Kidney (tissue), 14 donors: ENCODE data around the gene C1orf74. TPM values are rescaled to one million over a fixed set of nuclear protein-coding genes. Genes with fewer than 3 reads are reported as not detected.

Source experiments
- DNase-seq, 5 donors: peaks; one replicate each; pipeline ENCODE4 v3.0.0-alpha.2; 2013 to 2020
- FAIRE-seq: peaks from 2 replicates; lab custom pipeline; 2012; peaks lifted over from hg19 to GRCh38; lab: Jason Lieb, UNC
- H3K27ac ChIP-seq, 2 donors: one replicate each; pipeline ENCODE4 v1.7.0; 2013; ENCODE audit warnings: low read depth in 2 of 2, low read length in 2 of 2, inconsistent platforms in 1 of 2
- H3K27me3 ChIP-seq: one replicate; pipeline ENCODE4 v1.7.1; 2013; ENCODE audit warnings: low read length, inconsistent platforms; ENCODE audit not compliant: control insufficient read depth, insufficient read depth
- H3K36me3 ChIP-seq, 3 donors: one replicate each; pipeline versions ENCODE4 v1.7.0 to v1.7.1; 2013; ENCODE audit warnings: low read length in 3 of 3, control low read depth in 1 of 3, inconsistent platforms in 1 of 3; ENCODE audit not compliant: insufficient read depth in 3 of 3, control insufficient read depth in 2 of 3
- H3K4me1 ChIP-seq, 3 donors: one replicate each; pipeline versions ENCODE4 v1.7.0 to v1.7.1; 2013; ENCODE audit warnings: low read length in 3 of 3, inconsistent platforms in 1 of 3, low read depth in 1 of 3; ENCODE audit not compliant: control insufficient read depth in 2 of 3, insufficient read depth in 2 of 3
- H3K4me3 ChIP-seq, 3 donors: one replicate each; pipeline versions ENCODE4 v1.7.0 to v1.8.1; 2013; ENCODE audit warnings: low read length in 3 of 3, control low read depth in 1 of 3, inconsistent platforms in 1 of 3
- H3K9ac ChIP-seq, 3 donors: one replicate each; pipeline versions ENCODE4 v1.7.0 to v1.7.1; 2013; ENCODE audit warnings: low read length in 3 of 3, control low read depth in 1 of 3, inconsistent platforms in 1 of 3
- H3K9me3 ChIP-seq, 3 donors: one replicate each; pipeline versions ENCODE4 v1.7.0 to v1.7.1; 2013; ENCODE audit warnings: low read length in 3 of 3, control low read depth in 1 of 3, inconsistent platforms in 1 of 3; ENCODE audit not compliant: control insufficient read depth in 2 of 3, insufficient read depth in 1 of 3
- intact Hi-C: fragments of 100-400 bp; cut with DNase I; formaldehyde crosslinking; loops from one replicate; pipeline ENCODE4 v1.11.1; 2022
- polyA plus RNA-seq: library from polyadenylated mRNA; stranded (reverse); fragments of 350-450 nt; fragmentation: Illumina TruSeq; extraction: RNeasy Lipid Tissue Mini Kit (QIAGEN cat#74804); gene quantifications from one replicate; pipeline ENCODE4 v1.2.3, GENCODE V29; 2014; ENCODE audit warnings: low read depth, low replicate concordance; ENCODE audit not compliant: insufficient read depth
- total RNA-seq: library from RNA; stranded (reverse); fragmentation: NEBNext Ultra II Directional; extraction: Animal tissue kit (Norgen Biotek cat#: 25700); gene quantifications from one replicate; pipeline ENCODE4 v1.2.1, GENCODE V29; 2021
- TF ChIP-seq, protein P1 (sequence below): IDR thresholded peaks from 3 replicates; pipeline ENCODE4 v1.5.1; 2012; ENCODE audit warnings: mild to moderate bottlenecking, moderate library complexity, borderline replicate concordance; ENCODE audit not compliant: insufficient read depth; ENCODE audit errors: extremely low read depth
- donor health status: control.
- donor health status: control.
- donor health status: control.
- donor health status: control.
- donor health status: control.
- donor health status: DM: yes; HTN: yes; CAD: no.
- donor health status: Normal renal cell carcinoma (clear cell type).

The C1orf74 gene
- total and polyA plus RNA-seq, 2 donors from 2014 or later = 2.5 TPM

DNA sequence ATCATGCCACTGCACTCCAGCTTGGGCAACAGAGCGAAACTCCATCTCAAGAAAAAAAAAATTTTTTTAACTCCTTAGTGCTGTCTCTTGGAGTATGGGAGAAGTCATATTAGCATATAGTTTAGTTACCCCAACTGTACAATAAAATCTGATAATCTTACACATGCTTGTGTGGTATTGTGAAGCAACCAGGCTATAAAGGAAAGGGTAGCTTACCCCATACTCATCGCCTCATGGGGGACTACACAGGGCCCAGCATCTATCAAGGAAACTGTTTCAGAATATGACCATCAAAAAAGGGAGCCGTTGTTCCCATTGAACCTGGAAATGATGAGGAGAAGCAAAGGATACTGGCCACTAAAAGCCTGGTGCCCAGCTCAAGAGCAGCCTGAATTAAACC, 31.5 kb downstream of the C1orf74 start:
- H3K9ac ChIP-seq = no peak overlapping the region
- FAIRE-seq (no peak), DNase-seq (no peak)
- H3K4me3 ChIP-seq = no peak overlapping the region
- peaks cover 0 to 4% (median 4%) of the 10 kb centered on the region in 3 donors for H3K4me1 ChIP-seq
- no peaks in the 10 kb centered on the region for H3K36me3 ChIP-seq
- no peak overlapping the region for H3K27ac ChIP-seq
- intact Hi-C loops = no loop called here
- H3K9me3 ChIP-seq = no peaks in the 10 kb centered on the region
- TF ChIP-seq, protein P1, sequence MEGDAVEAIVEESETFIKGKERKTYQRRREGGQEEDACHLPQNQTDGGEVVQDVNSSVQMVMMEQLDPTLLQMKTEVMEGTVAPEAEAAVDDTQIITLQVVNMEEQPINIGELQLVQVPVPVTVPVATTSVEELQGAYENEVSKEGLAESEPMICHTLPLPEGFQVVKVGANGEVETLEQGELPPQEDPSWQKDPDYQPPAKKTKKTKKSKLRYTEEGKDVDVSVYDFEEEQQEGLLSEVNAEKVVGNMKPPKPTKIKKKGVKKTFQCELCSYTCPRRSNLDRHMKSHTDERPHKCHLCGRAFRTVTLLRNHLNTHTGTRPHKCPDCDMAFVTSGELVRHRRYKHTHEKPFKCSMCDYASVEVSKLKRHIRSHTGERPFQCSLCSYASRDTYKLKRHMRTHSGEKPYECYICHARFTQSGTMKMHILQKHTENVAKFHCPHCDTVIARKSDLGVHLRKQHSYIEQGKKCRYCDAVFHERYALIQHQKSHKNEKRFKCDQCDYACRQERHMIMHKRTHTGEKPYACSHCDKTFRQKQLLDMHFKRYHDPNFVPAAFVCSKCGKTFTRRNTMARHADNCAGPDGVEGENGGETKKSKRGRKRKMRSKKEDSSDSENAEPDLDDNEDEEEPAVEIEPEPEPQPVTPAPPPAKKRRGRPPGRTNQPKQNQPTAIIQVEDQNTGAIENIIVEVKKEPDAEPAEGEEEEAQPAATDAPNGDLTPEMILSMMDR = no peak
- H3K27me3 ChIP-seq = no peaks in the 10 kb centered on the region

DNA sequence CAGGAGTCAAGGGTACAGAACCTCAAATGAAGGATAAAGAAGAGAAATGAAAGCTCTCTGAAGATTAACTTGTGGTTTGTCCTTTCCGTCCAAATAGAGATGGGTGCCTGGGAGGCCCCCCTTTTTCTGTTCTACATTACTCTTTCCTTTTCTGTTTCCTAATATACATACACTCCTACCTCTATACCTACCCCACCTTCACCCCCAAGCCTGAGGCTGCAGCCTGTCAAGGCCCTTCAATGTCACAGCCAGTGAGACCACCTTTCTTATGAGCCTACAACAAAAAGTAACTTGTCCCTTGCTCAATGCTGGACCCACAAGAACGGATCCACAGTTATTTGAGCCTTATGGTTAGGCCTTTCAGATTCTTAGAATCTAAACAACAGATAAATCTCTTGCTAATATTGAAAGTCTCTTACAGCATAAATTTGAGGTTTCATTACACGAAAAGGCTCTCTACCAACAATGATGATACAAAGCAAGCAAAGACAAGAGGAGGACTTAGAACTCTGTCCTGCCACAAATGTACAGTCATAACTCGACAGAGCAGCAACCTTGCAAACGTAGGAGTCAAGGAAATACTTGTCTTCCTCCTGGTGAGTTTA, 32.6 kb downstream of the C1orf74 start:
- no peak overlapping the region for H3K27ac ChIP-seq
- intact Hi-C loops = no loop called here
- peaks cover 0 to 10% (median 8%) of the 10 kb centered on the region in 3 donors for H3K4me1 ChIP-seq
- no peaks in the 10 kb centered on the region for H3K9me3 ChIP-seq
- no peak overlapping the region for H3K9ac ChIP-seq
- FAIRE-seq (no peak), DNase-seq (no peak)
- H3K27me3 ChIP-seq = no peaks in the 10 kb centered on the region
- TF ChIP-seq, protein P1 = no peak
- H3K36me3 ChIP-seq = no peaks in the 10 kb centered on the region
- no peak overlapping the region for H3K4me3 ChIP-seq

DNA sequence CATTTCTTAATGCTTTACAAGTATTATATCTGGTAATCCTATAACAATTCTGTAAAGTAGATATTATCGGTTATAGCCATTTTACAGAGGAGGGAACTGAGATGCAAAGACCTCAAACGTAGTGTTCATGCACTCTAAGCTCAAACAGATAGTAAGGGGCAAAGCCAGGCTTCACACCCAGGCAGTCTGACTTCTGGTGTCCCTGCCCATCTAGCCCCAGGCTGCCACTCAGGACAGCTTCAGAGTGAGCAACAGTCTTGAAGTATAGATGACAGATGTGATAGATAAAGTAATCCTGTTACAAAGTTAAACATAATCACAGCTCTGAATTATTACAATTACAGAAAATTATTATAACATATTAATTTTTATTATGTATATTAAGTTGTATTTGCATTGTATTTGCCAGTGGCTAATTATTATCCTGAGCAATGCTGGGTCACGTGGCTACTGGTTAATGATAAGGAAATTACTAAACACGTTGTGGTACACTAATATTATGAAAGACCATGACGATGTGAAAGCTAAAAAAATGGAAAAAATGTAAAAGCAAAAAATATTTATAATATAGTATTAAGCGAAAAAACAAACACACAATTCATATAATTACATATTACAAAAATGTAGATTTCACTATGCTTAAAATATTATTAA, 34.6 kb downstream of the C1orf74 start:
- TF ChIP-seq, protein P1 = no peak
- Histone ChIP-seq H3K4me1 (peaks cover 0 to 10% (median 8%) of the 10 kb centered on the region in 3 donors), H3K9ac (no peak overlapping the region), H3K9me3 (no peaks in the 10 kb centered on the region), H3K27ac (no peak overlapping the region), H3K36me3 (no peaks in the 10 kb centered on the region), H3K4me3 (no peak overlapping the region), H3K27me3 (no peaks in the 10 kb centered on the region)
- FAIRE-seq = no peak
- DNase-seq = no peak
- intact Hi-C loops = no loop called here
